Measurements from ENCODE around the gene ATP8B4. TPM values are rescaled to one million over a fixed set of nuclear protein-coding genes. Genes with fewer than 3 reads are reported as not detected.

Gene ATP8B4
- total RNA-seq, 4 donors from 2014 or later: 2.2 to 9.5 (median 3.0) TPM

- TF ChIP-seq EP300 (IDR thresholded peaks at IDR 0.05) (no peak), POLR2AphosphoS5 (IDR thresholded peaks at IDR 0.05) (no peak), POLR2A (IDR thresholded peaks at IDR 0.05) (no peak), CTCF (IDR thresholded peaks at IDR 0.05) (no peak)
- DNase-seq (ENCODE audit: low spot score in 2 of 2): no peak
- WGBS: 63% methylated on average over 1 of the region's 1 CpG
These were observed 51.8 kb downstream of the ATP8B4 start for GRCh38 chr15:50067254-50067653.

DNA sequence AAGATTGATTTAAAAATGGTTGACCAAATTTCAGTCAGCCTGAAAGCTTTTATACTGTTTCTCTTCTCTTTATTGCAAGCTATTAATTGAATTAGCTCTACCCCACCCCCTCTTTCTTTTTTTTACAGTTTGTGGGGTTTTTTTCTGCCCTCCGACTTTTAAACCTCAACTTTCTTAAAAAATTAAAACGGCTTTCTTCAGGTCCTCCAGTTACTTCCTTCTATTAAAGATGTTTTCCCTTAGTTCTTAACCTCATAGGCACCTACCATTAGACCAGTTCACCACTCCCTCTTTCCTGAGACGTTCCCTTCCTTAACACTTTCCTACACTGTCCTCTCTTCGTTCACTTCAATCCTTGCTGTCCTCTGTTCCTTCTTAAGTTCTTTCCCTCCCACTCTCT lies 52.4 kb downstream of the ATP8B4 start:
- Histone ChIP-seq H3K4me3 (no peak overlapping the region), H3K27ac (no peak overlapping the region), H3K27me3 (no peaks in the 10 kb centered on the region), H3K4me1 (no peaks in the 10 kb centered on the region), H3K36me3 (no peaks in the 10 kb centered on the region), H3K9me3 (no peaks in the 10 kb centered on the region)
- WGBS: 72% methylated on average over 4 of the region's 4 CpGs
- DNase-seq (ENCODE audit: low spot score in 2 of 2): no peak
- TF ChIP-seq CTCF (IDR thresholded peaks at IDR 0.05): no peak
- TF ChIP-seq POLR2AphosphoS5 (IDR thresholded peaks at IDR 0.05): no peak
- no peak for TF ChIP-seq POLR2A (IDR thresholded peaks at IDR 0.05)
- no peak for TF ChIP-seq EP300 (IDR thresholded peaks at IDR 0.05)

More at GRCh38 chr15:50067254-50067653, 51.8 kb downstream of the ATP8B4 start:
- no peaks in the 10 kb centered on the region for H3K27me3 ChIP-seq
- H3K36me3 ChIP-seq: no peaks in the 10 kb centered on the region
- no peak overlapping the region for H3K4me3 ChIP-seq
- no peak overlapping the region for H3K27ac ChIP-seq
- H3K9me3 ChIP-seq: no peaks in the 10 kb centered on the region
- H3K4me1 ChIP-seq: no peaks in the 10 kb centered on the region

DNA sequence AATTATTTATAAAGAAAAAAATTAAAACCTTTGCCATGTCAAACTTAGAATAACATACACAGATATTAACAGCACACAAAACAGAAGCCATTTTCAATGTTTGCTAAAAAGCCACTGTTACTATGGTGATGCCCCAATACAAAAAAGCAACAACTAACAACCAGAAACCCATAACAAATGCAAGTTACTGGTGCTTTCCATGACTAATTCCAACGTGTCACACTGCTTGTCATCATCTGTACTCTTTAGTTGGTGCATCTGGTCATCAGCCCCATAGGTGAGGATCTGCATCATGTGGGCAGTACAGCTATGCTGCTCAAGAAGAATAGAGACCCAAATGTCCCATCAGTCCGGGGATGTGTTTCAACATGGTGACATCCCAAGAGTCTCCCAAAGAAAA lies 52.8 kb downstream of the ATP8B4 start:
- no peaks in the 10 kb centered on the region for H3K27me3 ChIP-seq
- H3K36me3 ChIP-seq: no peaks in the 10 kb centered on the region
- WGBS: 49% methylated on average over 2 of the region's 2 CpGs
- no peak for DNase-seq (ENCODE audit: low spot score in 2 of 2)
- no peak overlapping the region for H3K27ac ChIP-seq
- TF ChIP-seq EP300 (IDR thresholded peaks at IDR 0.05) (no peak), POLR2A (IDR thresholded peaks at IDR 0.05) (no peak), CTCF (IDR thresholded peaks at IDR 0.05) (no peak), POLR2AphosphoS5 (IDR thresholded peaks at IDR 0.05) (no peak)
- H3K9me3 ChIP-seq: no peaks in the 10 kb centered on the region
- no peaks in the 10 kb centered on the region for H3K4me1 ChIP-seq
- no peak overlapping the region for H3K4me3 ChIP-seq

GRCh38 chr15:50065279-50065678 lies 53.8 kb downstream of the ATP8B4 start:
- WGBS: 48% methylated on average over 2 of the region's 2 CpGs
- DNase-seq (ENCODE audit: low spot score in 2 of 2): no peak
- TF ChIP-seq EP300 (IDR thresholded peaks at IDR 0.05) (no peak), POLR2AphosphoS5 (IDR thresholded peaks at IDR 0.05) (no peak), CTCF (IDR thresholded peaks at IDR 0.05) (no peak), POLR2A (IDR thresholded peaks at IDR 0.05) (no peak)

DNA sequence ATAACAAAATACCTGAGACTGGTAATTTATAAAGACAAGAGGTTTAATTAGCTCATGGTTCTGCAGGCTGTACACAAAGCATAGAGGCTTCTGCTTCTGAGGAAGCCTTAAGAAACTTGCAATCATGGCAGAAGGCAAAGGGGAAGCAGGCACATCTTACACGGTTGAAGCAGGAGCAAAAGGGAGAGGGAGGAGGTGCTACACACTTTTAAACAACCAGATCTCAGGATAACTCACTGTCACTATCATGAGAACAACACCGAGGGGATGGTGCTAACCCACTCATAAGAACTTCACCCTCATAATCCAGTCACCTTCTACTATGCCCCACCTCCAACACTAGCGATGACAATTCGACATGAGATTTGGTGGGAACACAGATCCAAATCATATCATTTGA lies 54.4 kb downstream of the ATP8B4 start:
- Histone ChIP-seq H3K9me3 (no peaks in the 10 kb centered on the region), H3K4me3 (no peak overlapping the region), H3K27me3 (no peaks in the 10 kb centered on the region), H3K36me3 (no peaks in the 10 kb centered on the region), H3K4me1 (peaks cover 2% of the 10 kb centered on the region), H3K27ac (no peak overlapping the region)
- DNase-seq (ENCODE audit: low spot score in 2 of 2): no peak
- TF ChIP-seq POLR2AphosphoS5 (IDR thresholded peaks at IDR 0.05) (no peak), POLR2A (IDR thresholded peaks at IDR 0.05) (no peak), CTCF (IDR thresholded peaks at IDR 0.05) (no peak), EP300 (IDR thresholded peaks at IDR 0.05) (no peak)
- WGBS: 67% methylated on average over 4 of the region's 4 CpGs

More at GRCh38 chr15:50065279-50065678, 53.8 kb downstream of the ATP8B4 start:
- no peaks in the 10 kb centered on the region for H3K9me3 ChIP-seq
- H3K4me3 ChIP-seq: no peak overlapping the region
- H3K4me1 ChIP-seq: no peaks in the 10 kb centered on the region
- H3K27me3 ChIP-seq: no peaks in the 10 kb centered on the region
- H3K27ac ChIP-seq: no peak overlapping the region
- no peaks in the 10 kb centered on the region for H3K36me3 ChIP-seq
